Neuronal stem cell (in vitro differentiated cells): ENCODE data around the gene SNX6.

Experiments
- DNase-seq: peaks from one replicate; pipeline ENCODE4 v3.0.0-alpha.2; 2013; ENCODE audit warnings: low spot score
- H2AFZ ChIP-seq: one replicate; pipeline ENCODE4 v1.6.1; 2013; ENCODE audit warnings: mild to moderate bottlenecking, low read length, inconsistent platforms
- H2AK5ac ChIP-seq: 2 replicates; pipeline ENCODE4 v1.6.1; 2013; ENCODE audit warnings: low read depth, mild to moderate bottlenecking, inconsistent platforms, low read length, moderate library complexity, mixed read lengths
- H2BK120ac ChIP-seq: 2 replicates; pipeline ENCODE4 v1.6.1; 2013; ENCODE audit warnings: low read depth, mild to moderate bottlenecking, inconsistent platforms, low read length, moderate library complexity, mixed read lengths
- H2BK12ac ChIP-seq: one replicate; pipeline ENCODE4 v1.6.1; 2013; ENCODE audit warnings: low read length, inconsistent platforms
- H2BK15ac ChIP-seq: 2 replicates; pipeline ENCODE4 v1.6.1; 2013; ENCODE audit warnings: mild to moderate bottlenecking, low read length, inconsistent platforms, mixed read lengths
- H2BK5ac ChIP-seq: one replicate; pipeline ENCODE4 v1.6.1; 2013; ENCODE audit warnings: inconsistent platforms, mild to moderate bottlenecking, low read length, moderate library complexity
- H3K14ac ChIP-seq: one replicate; pipeline ENCODE4 v1.6.1; 2013; ENCODE audit warnings: low read length, inconsistent platforms
- H3K18ac ChIP-seq: 2 replicates; pipeline ENCODE4 v1.6.1; 2013; ENCODE audit warnings: low read length, inconsistent platforms
- H3K23ac ChIP-seq: 2 replicates; pipeline ENCODE4 v1.6.1; 2013; ENCODE audit warnings: low read depth, mild to moderate bottlenecking, mixed read lengths, low read length, inconsistent platforms; ENCODE audit not compliant: poor library complexity
- H3K27ac ChIP-seq: replicated peaks from 3 replicates; pipeline ENCODE4 v1.5.1; 2013; ENCODE audit warnings: low read length, inconsistent platforms
- H3K27me3 ChIP-seq, 3 experiments: 2 replicates each; pipeline ENCODE4 v1.6.1; 2013; ENCODE audit warnings: low read length in 3 of 3, mild to moderate bottlenecking in 2 of 3, inconsistent platforms in 1 of 3, low read depth in 1 of 3, mixed read lengths in 1 of 3, moderate library complexity in 1 of 3; ENCODE audit not compliant: control insufficient read depth in 3 of 3, insufficient read depth in 3 of 3
- H3K36me3 ChIP-seq, 2 donors: replicated peaks in 1 of 2; 2 replicates each; pipeline ENCODE4 v1.6.1; 2013; ENCODE audit warnings: low read length in 2 of 2; ENCODE audit not compliant: control insufficient read depth in 2 of 2, insufficient read depth in 2 of 2
- H3K4ac ChIP-seq: 2 replicates; pipeline ENCODE4 v1.6.1; 2013; ENCODE audit warnings: inconsistent platforms, mild to moderate bottlenecking, low read length, moderate library complexity
- H3K4me1 ChIP-seq, 2 donors: 1 replicate in 1 of 2; 2 replicates in 1 of 2; pipeline ENCODE4 v1.6.1; 2013; ENCODE audit warnings: low read length in 2 of 2, low read depth in 1 of 2; ENCODE audit not compliant: control insufficient read depth in 2 of 2, insufficient read depth in 1 of 2
- H3K4me2 ChIP-seq: one replicate; pipeline ENCODE4 v1.6.1; 2013; ENCODE audit warnings: mild to moderate bottlenecking, low read length, inconsistent platforms; ENCODE audit not compliant: insufficient read depth, poor library complexity, severe bottlenecking
- H3K4me3 ChIP-seq, 2 donors: 2 replicates each; pipeline ENCODE4 v1.5.1; 2013; ENCODE audit warnings: low read length in 2 of 2, mild to moderate bottlenecking in 2 of 2, inconsistent platforms in 1 of 2, moderate library complexity in 1 of 2
- H3K79me1 ChIP-seq: one replicate; pipeline ENCODE4 v1.6.1; 2013; ENCODE audit warnings: low read depth, mild to moderate bottlenecking, inconsistent platforms, low read length, moderate library complexity
- H3K9ac ChIP-seq: one replicate; pipeline ENCODE4 v1.6.1; 2013; ENCODE audit warnings: mild to moderate bottlenecking, low read depth, low read length, inconsistent platforms; ENCODE audit not compliant: poor library complexity
- H3K9me3 ChIP-seq, 2 donors: replicated peaks in 1 of 2; 2 replicates each; pipeline versions ENCODE3 to v1.6.1; 2013; ENCODE audit warnings: low read length in 2 of 2, mild to moderate bottlenecking in 2 of 2, inconsistent platforms in 1 of 2, low read depth in 1 of 2, mixed read lengths in 1 of 2, moderate library complexity in 1 of 2; ENCODE audit not compliant: control insufficient read depth in 2 of 2, insufficient read depth in 1 of 2
- H4K8ac ChIP-seq: one replicate; pipeline ENCODE4 v1.6.1; 2013; ENCODE audit warnings: low read depth, mild to moderate bottlenecking, inconsistent platforms, low read length, moderate library complexity
- H4K91ac ChIP-seq: one replicate; pipeline ENCODE4 v1.6.1; 2013; ENCODE audit warnings: low read length, low read depth, mild to moderate bottlenecking, inconsistent platforms; ENCODE audit not compliant: poor library complexity
- WGBS, 2 donors: extraction: QIAGEN DNeasy Blood & Tissue Kit; methylation state at CpG; one replicate each; pipeline ENCODE4 v1.1.7; 2013; ENCODE audit warnings: missing lambda C conversion rate in 2 of 2, mixed read lengths in 1 of 2; ENCODE audit not compliant: insufficient read length in 2 of 2, insufficient replicate concordance in 1 of 2; ENCODE audit errors: extremely low coverage in 2 of 2; 5-methylcytosine and 5-hydroxymethylcytosine counted together

Gene SNX6

GRCh38 chr14:34620115-34620514, 9.8 kb downstream of the SNX6 start:
- Histone ChIP-seq H2BK5ac (no peak overlapping the region), H3K18ac (no peak overlapping the region), H3K27ac (no peak overlapping the region), H3K14ac (no peak overlapping the region), H4K8ac (no peak overlapping the region), H3K79me1 (peaks cover 4% of the 10 kb centered on the region), H3K27me3 (no peaks in the 10 kb centered on the region), H3K9ac (no peak overlapping the region), H2AFZ (no peak overlapping the region), H3K36me3 (peaks cover 2 to 76% of the 10 kb centered on the region in 2 donors), H2BK120ac (no peak overlapping the region), H3K9me3 (no peaks in the 10 kb centered on the region), H3K4ac (no peak overlapping the region), H3K4me2 (no peak overlapping the region), H3K4me3 (no peak overlapping the region), H2AK5ac (no peak overlapping the region), H3K23ac (no peak overlapping the region), H2BK15ac (no peak overlapping the region), H3K4me1 (no peaks in the 10 kb centered on the region), H4K91ac (no peak overlapping the region), H2BK12ac (no peak overlapping the region)
- no CpG with 5 or more reads among the region's 2 CpGs for WGBS, 2 donors
- DNase-seq: no peak

- peaks cover 2% of the 10 kb centered on the region for H3K79me1 ChIP-seq
- no peak overlapping the region for H3K4me3 ChIP-seq
- no peak overlapping the region for H2BK15ac ChIP-seq
- H3K4me1 ChIP-seq: no peaks in the 10 kb centered on the region
- H2BK12ac ChIP-seq: no peak overlapping the region
- no peak overlapping the region for H3K27ac ChIP-seq
- no peak overlapping the region for H2BK5ac ChIP-seq
- H4K8ac ChIP-seq: no peak overlapping the region
- H4K91ac ChIP-seq: no peak overlapping the region
- H3K36me3 ChIP-seq: peaks cover 2 to 73% of the 10 kb centered on the region in 2 donors
- H3K4me2 ChIP-seq: no peak overlapping the region
- no CpG with 5 or more reads among the region's 3 CpGs for WGBS, 2 donors
- no peaks in the 10 kb centered on the region for H3K9me3 ChIP-seq
- no peak overlapping the region for H3K4ac ChIP-seq
- no peak overlapping the region for H2BK120ac ChIP-seq
- no peak overlapping the region for H2AK5ac ChIP-seq
- H3K18ac ChIP-seq: no peak overlapping the region
- no peak for DNase-seq
- no peak overlapping the region for H3K9ac ChIP-seq
- no peak overlapping the region for H3K14ac ChIP-seq
- H2AFZ ChIP-seq: no peak overlapping the region
- H3K23ac ChIP-seq: no peak overlapping the region
- no peaks in the 10 kb centered on the region for H3K27me3 ChIP-seq
Observed at GRCh38 chr14:34619471-34619870, 10.5 kb downstream of the SNX6 start.

- no peak overlapping the region for H2BK12ac ChIP-seq
- no peak overlapping the region for H3K4ac ChIP-seq
- H3K36me3 ChIP-seq: peaks cover 2 to 63% of the 10 kb centered on the region in 2 donors
- H3K23ac ChIP-seq: no peak overlapping the region
- H3K9ac ChIP-seq: no peak overlapping the region
- no peaks in the 10 kb centered on the region for H3K9me3 ChIP-seq
- H3K18ac ChIP-seq: no peak overlapping the region
- no peak overlapping the region for H2AFZ ChIP-seq
- H3K14ac ChIP-seq: no peak overlapping the region
- no peak for DNase-seq
- no peak overlapping the region for H4K8ac ChIP-seq
- no peak overlapping the region for H3K4me3 ChIP-seq
- no peak overlapping the region for H2BK120ac ChIP-seq
- no peaks in the 10 kb centered on the region for H3K4me1 ChIP-seq
- no CpG with 5 or more reads among the region's 6 CpGs for WGBS, 2 donors
- H3K27me3 ChIP-seq: no peaks in the 10 kb centered on the region
- H2AK5ac ChIP-seq: no peak overlapping the region
- H2BK15ac ChIP-seq: no peak overlapping the region
- no peak overlapping the region for H2BK5ac ChIP-seq
- H3K27ac ChIP-seq: no peak overlapping the region
- peaks cover 2% of the 10 kb centered on the region for H3K79me1 ChIP-seq
- no peak overlapping the region for H3K4me2 ChIP-seq
- no peak overlapping the region for H4K91ac ChIP-seq
Observed at GRCh38 chr14:34616360-34616759, 13.6 kb downstream of the SNX6 start.

- H2BK5ac ChIP-seq: no peak overlapping the region
- no peak overlapping the region for H2AK5ac ChIP-seq
- no peak overlapping the region for H2AFZ ChIP-seq
- no peak overlapping the region for H3K4me3 ChIP-seq
- no peak overlapping the region for H3K18ac ChIP-seq
- no peak overlapping the region for H2BK120ac ChIP-seq
- no peaks in the 10 kb centered on the region for H3K27me3 ChIP-seq
- no peak overlapping the region for H3K4ac ChIP-seq
- no peak overlapping the region for H4K91ac ChIP-seq
- no peak overlapping the region for H2BK12ac ChIP-seq
- no CpG with 5 or more reads among the region's 6 CpGs for WGBS, 2 donors
- no peak overlapping the region for H3K23ac ChIP-seq
- no peak overlapping the region for H3K4me2 ChIP-seq
- H3K79me1 ChIP-seq: peaks cover 2% of the 10 kb centered on the region
- H3K9ac ChIP-seq: no peak overlapping the region
- H3K9me3 ChIP-seq: no peaks in the 10 kb centered on the region
- no peak for DNase-seq
- H3K14ac ChIP-seq: no peak overlapping the region
- H4K8ac ChIP-seq: no peak overlapping the region
- peaks cover 2 to 59% of the 10 kb centered on the region in 2 donors for H3K36me3 ChIP-seq
- H3K27ac ChIP-seq: no peak overlapping the region
- no peak overlapping the region for H2BK15ac ChIP-seq
- no peaks in the 10 kb centered on the region for H3K4me1 ChIP-seq
Observed at GRCh38 chr14:34615507-34615906, 14.4 kb downstream of the SNX6 start.
